ENCODE data around the gene WRAP53.

DNA sequence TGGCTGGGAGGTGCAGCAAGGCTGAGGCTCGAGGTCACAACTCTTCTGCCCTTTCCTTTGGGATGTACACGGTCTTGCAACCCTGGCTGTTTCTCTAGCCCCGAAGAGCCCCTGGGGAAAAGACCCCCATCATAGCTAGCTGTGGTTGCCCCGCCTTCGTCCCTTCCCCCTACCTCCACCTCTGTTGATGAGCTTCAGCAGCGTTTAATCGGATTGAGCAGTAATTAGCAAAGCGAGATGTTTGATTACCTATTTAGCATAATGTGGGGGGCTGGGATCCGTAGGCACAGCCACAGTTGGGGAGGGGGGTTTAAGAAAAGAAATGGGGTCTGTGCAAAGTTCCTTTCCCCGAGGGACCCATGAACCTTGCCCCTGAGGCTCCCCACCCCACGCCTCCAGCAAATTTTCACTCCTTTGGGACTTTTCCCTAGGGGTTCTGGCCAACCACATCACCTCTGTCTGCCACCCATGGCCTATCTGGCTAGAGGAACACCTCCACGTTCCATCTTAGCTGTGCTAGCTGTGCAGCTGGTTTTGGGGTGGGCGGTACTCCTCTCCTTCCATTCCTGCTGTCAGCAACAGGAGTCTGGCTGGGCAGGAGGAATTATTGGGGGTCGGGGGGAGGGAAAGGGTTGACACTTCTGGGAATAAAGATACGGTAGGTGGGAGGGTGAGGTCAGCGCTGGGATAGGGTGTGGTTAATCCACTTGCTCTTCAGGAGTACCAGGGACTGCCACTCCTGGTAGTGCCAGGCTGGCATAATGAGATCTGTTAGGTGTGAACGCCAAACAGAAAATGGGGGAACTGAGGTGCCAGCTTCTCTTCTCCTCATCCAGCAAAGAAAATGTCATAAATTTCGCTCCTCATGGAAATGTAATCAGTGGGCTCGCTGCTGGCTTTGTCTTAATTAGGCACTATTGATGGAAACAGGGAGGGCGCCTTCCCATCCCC is 27.9 kb downstream of the WRAP53 start:
- TF ChIP-seq SIN3A (IDR thresholded peaks at IDR 0.05; ENCODE audit: borderline replicate concordance, insufficient read depth, low read length): no peak
- no peak for TF ChIP-seq POLR2AphosphoS5 (IDR thresholded peaks at IDR 0.05; ENCODE audit: low read depth, low read length)
- TF ChIP-seq, protein P1, sequence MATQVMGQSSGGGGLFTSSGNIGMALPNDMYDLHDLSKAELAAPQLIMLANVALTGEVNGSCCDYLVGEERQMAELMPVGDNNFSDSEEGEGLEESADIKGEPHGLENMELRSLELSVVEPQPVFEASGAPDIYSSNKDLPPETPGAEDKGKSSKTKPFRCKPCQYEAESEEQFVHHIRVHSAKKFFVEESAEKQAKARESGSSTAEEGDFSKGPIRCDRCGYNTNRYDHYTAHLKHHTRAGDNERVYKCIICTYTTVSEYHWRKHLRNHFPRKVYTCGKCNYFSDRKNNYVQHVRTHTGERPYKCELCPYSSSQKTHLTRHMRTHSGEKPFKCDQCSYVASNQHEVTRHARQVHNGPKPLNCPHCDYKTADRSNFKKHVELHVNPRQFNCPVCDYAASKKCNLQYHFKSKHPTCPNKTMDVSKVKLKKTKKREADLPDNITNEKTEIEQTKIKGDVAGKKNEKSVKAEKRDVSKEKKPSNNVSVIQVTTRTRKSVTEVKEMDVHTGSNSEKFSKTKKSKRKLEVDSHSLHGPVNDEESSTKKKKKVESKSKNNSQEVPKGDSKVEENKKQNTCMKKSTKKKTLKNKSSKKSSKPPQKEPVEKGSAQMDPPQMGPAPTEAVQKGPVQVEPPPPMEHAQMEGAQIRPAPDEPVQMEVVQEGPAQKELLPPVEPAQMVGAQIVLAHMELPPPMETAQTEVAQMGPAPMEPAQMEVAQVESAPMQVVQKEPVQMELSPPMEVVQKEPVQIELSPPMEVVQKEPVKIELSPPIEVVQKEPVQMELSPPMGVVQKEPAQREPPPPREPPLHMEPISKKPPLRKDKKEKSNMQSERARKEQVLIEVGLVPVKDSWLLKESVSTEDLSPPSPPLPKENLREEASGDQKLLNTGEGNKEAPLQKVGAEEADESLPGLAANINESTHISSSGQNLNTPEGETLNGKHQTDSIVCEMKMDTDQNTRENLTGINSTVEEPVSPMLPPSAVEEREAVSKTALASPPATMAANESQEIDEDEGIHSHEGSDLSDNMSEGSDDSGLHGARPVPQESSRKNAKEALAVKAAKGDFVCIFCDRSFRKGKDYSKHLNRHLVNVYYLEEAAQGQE (IDR thresholded peaks at IDR 0.05; ENCODE audit: insufficient read depth in 1 of 2, low read depth in 2 of 2, low read length in 2 of 2): no peak
- TF ChIP-seq TAF1 (IDR thresholded peaks at IDR 0.05; ENCODE audit: borderline replicate concordance, insufficient read depth, low read length): no peak

Data from PFSK-1 (cell line).